Kidney (tissue), 14 donors: ENCODE results near the gene SUCO. TPM values are rescaled to one million over a fixed set of nuclear protein-coding genes. Genes with fewer than 3 reads are reported as not detected.
A peak's percentile ranks its signal among the peaks of the same experiment; 100 is the strongest.

Source experiments
- DNase-seq, 5 donors: peaks; one replicate each; pipeline ENCODE4 v3.0.0-alpha.2; 2013 to 2020
- FAIRE-seq: peaks from 2 replicates; lab custom pipeline; 2012; peaks lifted over from hg19 to GRCh38; lab: Jason Lieb, UNC
- H3K27ac ChIP-seq, 2 donors: one replicate each; pipeline ENCODE4 v1.7.0; 2013; ENCODE audit warnings: low read depth in 2 of 2, low read length in 2 of 2, inconsistent platforms in 1 of 2
- H3K27me3 ChIP-seq: one replicate; pipeline ENCODE4 v1.7.1; 2013; ENCODE audit warnings: low read length, inconsistent platforms; ENCODE audit not compliant: control insufficient read depth, insufficient read depth
- H3K36me3 ChIP-seq, 3 donors: one replicate each; pipeline versions ENCODE4 v1.7.0 to v1.7.1; 2013; ENCODE audit warnings: low read length in 3 of 3, control low read depth in 1 of 3, inconsistent platforms in 1 of 3; ENCODE audit not compliant: insufficient read depth in 3 of 3, control insufficient read depth in 2 of 3
- H3K4me1 ChIP-seq, 3 donors: one replicate each; pipeline versions ENCODE4 v1.7.0 to v1.7.1; 2013; ENCODE audit warnings: low read length in 3 of 3, inconsistent platforms in 1 of 3, low read depth in 1 of 3; ENCODE audit not compliant: control insufficient read depth in 2 of 3, insufficient read depth in 2 of 3
- H3K4me3 ChIP-seq, 3 donors: one replicate each; pipeline versions ENCODE4 v1.7.0 to v1.8.1; 2013; ENCODE audit warnings: low read length in 3 of 3, control low read depth in 1 of 3, inconsistent platforms in 1 of 3
- H3K9ac ChIP-seq, 3 donors: one replicate each; pipeline versions ENCODE4 v1.7.0 to v1.7.1; 2013; ENCODE audit warnings: low read length in 3 of 3, control low read depth in 1 of 3, inconsistent platforms in 1 of 3
- H3K9me3 ChIP-seq, 3 donors: one replicate each; pipeline versions ENCODE4 v1.7.0 to v1.7.1; 2013; ENCODE audit warnings: low read length in 3 of 3, control low read depth in 1 of 3, inconsistent platforms in 1 of 3; ENCODE audit not compliant: control insufficient read depth in 2 of 3, insufficient read depth in 1 of 3
- CTCF ChIP-seq: IDR thresholded peaks from 3 replicates; pipeline ENCODE4 v1.5.1; 2012; ENCODE audit warnings: mild to moderate bottlenecking, moderate library complexity, borderline replicate concordance; ENCODE audit not compliant: insufficient read depth; ENCODE audit errors: extremely low read depth
- intact Hi-C: fragments of 100-400 bp; cut with DNase I; formaldehyde crosslinking; loops from one replicate; pipeline ENCODE4 v1.11.1; 2022
- polyA plus RNA-seq: library from polyadenylated mRNA; stranded (reverse); fragments of 350-450 nt; fragmentation: Illumina TruSeq; extraction: RNeasy Lipid Tissue Mini Kit (QIAGEN cat#74804); gene quantifications from one replicate; pipeline ENCODE4 v1.2.3, GENCODE V29; 2014; ENCODE audit warnings: low read depth, low replicate concordance; ENCODE audit not compliant: insufficient read depth
- total RNA-seq: library from RNA; stranded (reverse); fragmentation: NEBNext Ultra II Directional; extraction: Animal tissue kit (Norgen Biotek cat#: 25700); gene quantifications from one replicate; pipeline ENCODE4 v1.2.1, GENCODE V29; 2021
- donor health status: control.
- donor health status: control.
- donor health status: control.
- donor health status: control.
- donor health status: control.
- donor health status: DM: yes; HTN: yes; CAD: no.
- donor health status: Normal renal cell carcinoma (clear cell type).

Gene SUCO
- total and polyA plus RNA-seq, 2 donors from 2014 or later = 9.8 to 40.0 TPM

- no peak overlapping the region for H3K27ac ChIP-seq
These were observed 36.3 kb upstream of the SUCO start for GRCh38 chr1:172496678-172497077.

GRCh38 chr1:172497230-172497629 lies 35.7 kb upstream of the SUCO start:
- H3K27ac ChIP-seq = no peak overlapping the region
- no peak for TF ChIP-seq CTCF
- FAIRE-seq (no peak), DNase-seq (peak in 4 of 5 donors; percentile 75 to 88 (median 81))
- H3K27me3 ChIP-seq = no peaks in the 10 kb centered on the region
- H3K4me3 ChIP-seq = no peak overlapping the region
- H3K9me3 ChIP-seq = no peaks in the 10 kb centered on the region
- H3K4me1 ChIP-seq = no peaks in the 10 kb centered on the region
- no peaks in the 10 kb centered on the region for H3K36me3 ChIP-seq
- intact Hi-C loops = no loop called here
- H3K9ac ChIP-seq = no peak overlapping the region

More at GRCh38 chr1:172496678-172497077, 36.3 kb upstream of the SUCO start:
- Histone ChIP-seq H3K9ac (no peak overlapping the region), H3K4me1 (no peaks in the 10 kb centered on the region), H3K9me3 (no peaks in the 10 kb centered on the region), H3K27me3 (no peaks in the 10 kb centered on the region), H3K4me3 (no peak overlapping the region), H3K36me3 (no peaks in the 10 kb centered on the region)
- intact Hi-C loops = no loop called here
- no peak for FAIRE-seq
- no peak for TF ChIP-seq CTCF
- DNase-seq = no peak

- TF ChIP-seq CTCF = no peak
- H3K27me3 ChIP-seq = no peaks in the 10 kb centered on the region
- DNase-seq (peak in 1 of 5 donors; percentile 17), FAIRE-seq (no peak)
- intact Hi-C loops = no loop called here
- no peak overlapping the region for H3K9ac ChIP-seq
- H3K27ac ChIP-seq = no peak overlapping the region
- H3K36me3 ChIP-seq = no peaks in the 10 kb centered on the region
- H3K4me3 ChIP-seq = no peak overlapping the region
- H3K9me3 ChIP-seq = no peaks in the 10 kb centered on the region
- no peaks in the 10 kb centered on the region for H3K4me1 ChIP-seq
These were observed 34.1 kb upstream of the SUCO start for GRCh38 chr1:172498857-172499256.

- no peak for TF ChIP-seq CTCF
- H3K27me3 ChIP-seq = no peaks in the 10 kb centered on the region
- no peaks in the 10 kb centered on the region for H3K4me1 ChIP-seq
- no peak overlapping the region for H3K27ac ChIP-seq
- intact Hi-C loops = no loop called here
- no peaks in the 10 kb centered on the region for H3K9me3 ChIP-seq
- no peaks in the 10 kb centered on the region for H3K36me3 ChIP-seq
- FAIRE-seq (no peak), DNase-seq (peak in 1 of 5 donors; percentile 37)
- no peak overlapping the region for H3K9ac ChIP-seq
- no peak overlapping the region for H3K4me3 ChIP-seq
These were observed 33.3 kb upstream of the SUCO start for GRCh38 chr1:172499636-172500141.
